Gastrocnemius medialis (tissue), 4 donors: Measurements from ENCODE around the gene RBM33.

Source experiments
- CTCF ChIP-seq, 5 experiments: fragments of 450-650 bp in 3 of 5; fragments of 200-600 bp in 2 of 5; sonication (generic) in 2 of 5; IDR thresholded peaks in 4 of 5; conservative IDR thresholded peaks in 1 of 5; 1 replicate in 4 of 5; 2 replicates in 1 of 5; pipeline ENCODE4 v1.5.1; 2016 to 2019; ENCODE audit warnings: antibody characterized with exemption in 5 of 5, mild to moderate bottlenecking in 3 of 5, moderate library complexity in 3 of 5
- POLR2A ChIP-seq, 2 donors: fragments of 450-650 bp; IDR thresholded peaks; one replicate each; pipeline ENCODE4 v1.6.1; 2017; ENCODE audit warnings: antibody characterized with exemption in 2 of 2, mild to moderate bottlenecking in 2 of 2, moderate library complexity in 2 of 2

GRCh38 chr7:155765458-155765857 lies 121.0 kb downstream of the RBM33 start:
- no peak for TF ChIP-seq CTCF (IDR thresholded peaks at IDR 0.05 in 4 of 5, conservative IDR thresholded peaks at IDR 0.05 in 1 of 5)
- TF ChIP-seq POLR2A (IDR thresholded peaks at IDR 0.05) = no peak
